HUES6 (cell line): ENCODE data around the gene KRT80.
A peak's percentile ranks its signal among the peaks of the same experiment; 100 is the strongest.

Source experiments
- H3K27ac ChIP-seq: 2 replicates; pipeline ENCODE4 v1.7.0; 2013; ENCODE audit warnings: low read depth, mild to moderate bottlenecking, low read length, inconsistent platforms
- H3K27me3 ChIP-seq: 2 replicates; pipeline ENCODE4 v1.6.1; 2013; ENCODE audit warnings: low read length; ENCODE audit not compliant: control insufficient read depth, insufficient read depth
- H3K36me3 ChIP-seq: 2 replicates; pipeline ENCODE4 v1.6.1; 2013; ENCODE audit warnings: low read length; ENCODE audit not compliant: control insufficient read depth, insufficient read depth
- H3K4me1 ChIP-seq: 2 replicates; pipeline ENCODE4 v1.6.1; 2013; ENCODE audit warnings: low read length; ENCODE audit not compliant: control insufficient read depth, insufficient read depth
- H3K4me3 ChIP-seq: 2 replicates; pipeline ENCODE4 v1.5.1; 2013; ENCODE audit warnings: low read depth, low read length
- H3K9ac ChIP-seq: one replicate; pipeline ENCODE4 v1.6.1; 2013; ENCODE audit warnings: mild to moderate bottlenecking, low read length
- H3K9me3 ChIP-seq: 2 replicates; pipeline ENCODE4 v1.6.1; 2013; ENCODE audit warnings: low read depth, low read length; ENCODE audit not compliant: control insufficient read depth, insufficient read depth

The KRT80 gene

DNA sequence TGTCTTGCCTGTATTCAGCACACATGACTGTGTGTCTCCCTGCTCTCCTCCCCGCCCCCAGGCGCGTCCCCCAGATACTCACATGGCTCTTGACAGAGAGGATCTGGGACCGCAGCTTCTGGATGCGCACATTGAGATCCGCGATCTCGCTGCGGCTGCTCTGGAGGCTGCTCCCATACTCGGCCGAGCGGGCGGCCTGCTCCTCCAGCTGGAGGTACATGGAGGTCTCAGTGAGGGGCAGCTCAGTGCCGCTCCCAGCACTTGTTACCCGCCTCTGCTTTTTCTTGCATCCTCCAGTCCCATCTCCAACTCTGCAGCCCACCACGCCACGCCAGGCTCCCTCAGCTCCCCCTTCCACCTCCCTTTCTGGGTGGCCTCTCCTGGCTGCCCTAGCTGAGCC, 18.9 kb downstream of the KRT80 start:
- no peak overlapping the region for H3K4me3 ChIP-seq
- H3K4me1 ChIP-seq = peaks cover 14% of the 10 kb centered on the region
- no peak overlapping the region for H3K27ac ChIP-seq
- H3K36me3 ChIP-seq = no peaks in the 10 kb centered on the region
- no peaks in the 10 kb centered on the region for H3K9me3 ChIP-seq
- H3K27me3 ChIP-seq = no peaks in the 10 kb centered on the region
- H3K9ac ChIP-seq = no peak overlapping the region

DNA sequence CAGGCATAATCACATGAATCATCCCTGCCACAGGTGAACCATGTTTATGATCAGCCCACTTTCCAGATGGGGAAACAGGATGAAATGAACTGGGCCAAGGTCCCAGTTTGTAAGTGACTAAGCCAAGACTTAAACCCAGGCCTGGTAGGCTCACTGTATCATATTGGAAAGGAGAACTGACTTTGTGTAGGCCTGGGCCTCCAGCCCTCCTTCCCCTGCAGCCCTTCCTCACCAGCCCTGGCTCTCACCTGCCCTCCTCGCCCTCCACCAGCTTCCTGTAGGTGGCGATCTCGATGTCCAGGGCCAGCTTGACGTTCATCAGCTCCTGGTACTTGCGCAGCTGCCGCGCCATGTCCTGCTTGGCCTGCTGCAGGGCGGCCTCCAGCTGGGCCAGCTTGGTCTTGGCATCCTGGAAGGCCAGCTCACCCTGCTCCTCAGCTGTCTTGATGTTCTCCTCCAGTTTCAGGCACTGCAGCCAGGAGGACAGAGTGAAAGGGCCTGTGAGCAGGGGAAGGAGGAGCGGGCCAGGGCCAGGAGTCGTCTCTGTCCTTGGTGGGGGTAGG, 19.8 kb downstream of the KRT80 start:
- no peaks in the 10 kb centered on the region for H3K9me3 ChIP-seq
- H3K27me3 ChIP-seq = no peaks in the 10 kb centered on the region
- H3K27ac ChIP-seq = no peak overlapping the region
- no peak overlapping the region for H3K9ac ChIP-seq
- H3K4me3 ChIP-seq = no peak overlapping the region
- H3K36me3 ChIP-seq = no peaks in the 10 kb centered on the region
- peaks cover 14% of the 10 kb centered on the region for H3K4me1 ChIP-seq

DNA sequence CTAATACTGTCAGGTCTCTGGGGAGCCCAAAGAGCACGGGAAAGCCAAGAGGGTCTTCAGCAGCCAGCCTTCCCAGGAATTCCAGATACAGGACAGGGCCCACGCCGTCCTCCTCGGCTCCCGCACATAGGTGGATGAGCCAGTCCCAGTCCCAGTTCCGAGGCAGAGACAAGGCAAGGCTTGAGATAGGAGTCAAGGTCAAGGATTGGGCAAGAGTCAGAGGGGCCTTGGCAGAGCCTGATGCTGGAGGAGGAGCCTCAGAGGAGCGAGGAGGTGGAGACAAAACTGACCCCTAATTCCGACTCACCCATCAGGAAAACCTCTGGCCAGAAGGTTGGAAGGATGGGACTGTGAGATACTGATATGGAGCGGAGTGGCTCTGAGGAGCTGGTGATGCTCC, 21.0 kb downstream of the KRT80 start:
- Histone ChIP-seq H3K9ac (no peak overlapping the region), H3K4me1 (peaks cover 13% of the 10 kb centered on the region), H3K9me3 (no peaks in the 10 kb centered on the region), H3K27me3 (no peaks in the 10 kb centered on the region), H3K27ac (no peak overlapping the region), H3K36me3 (no peaks in the 10 kb centered on the region), H3K4me3 (no peak overlapping the region)

DNA sequence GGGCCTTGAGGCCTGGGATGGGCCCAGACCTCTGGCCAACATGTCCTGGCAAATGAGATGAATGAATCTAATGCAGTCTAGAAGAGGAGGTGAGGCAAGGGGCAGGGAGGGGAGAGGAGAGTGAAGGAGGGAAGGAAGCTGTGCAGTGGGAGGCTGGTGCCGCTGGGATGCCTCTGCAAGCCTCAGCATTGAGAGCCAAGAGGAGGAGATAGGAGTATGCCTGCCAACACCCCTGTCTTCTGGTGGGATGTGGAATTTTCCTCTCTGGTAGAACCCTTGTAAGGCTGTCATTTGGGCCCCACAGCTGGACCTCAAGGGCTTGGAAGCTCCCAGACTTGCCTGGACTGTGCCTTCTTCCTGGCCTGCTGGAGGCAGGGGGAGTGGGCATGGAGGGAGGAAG, 21.9 kb downstream of the KRT80 start:
- Histone ChIP-seq H3K27ac (no peak overlapping the region), H3K9ac (no peak overlapping the region), H3K4me3 (no peak overlapping the region), H3K4me1 (peaks cover 15% of the 10 kb centered on the region), H3K9me3 (no peaks in the 10 kb centered on the region), H3K27me3 (no peaks in the 10 kb centered on the region), H3K36me3 (no peaks in the 10 kb centered on the region)

DNA sequence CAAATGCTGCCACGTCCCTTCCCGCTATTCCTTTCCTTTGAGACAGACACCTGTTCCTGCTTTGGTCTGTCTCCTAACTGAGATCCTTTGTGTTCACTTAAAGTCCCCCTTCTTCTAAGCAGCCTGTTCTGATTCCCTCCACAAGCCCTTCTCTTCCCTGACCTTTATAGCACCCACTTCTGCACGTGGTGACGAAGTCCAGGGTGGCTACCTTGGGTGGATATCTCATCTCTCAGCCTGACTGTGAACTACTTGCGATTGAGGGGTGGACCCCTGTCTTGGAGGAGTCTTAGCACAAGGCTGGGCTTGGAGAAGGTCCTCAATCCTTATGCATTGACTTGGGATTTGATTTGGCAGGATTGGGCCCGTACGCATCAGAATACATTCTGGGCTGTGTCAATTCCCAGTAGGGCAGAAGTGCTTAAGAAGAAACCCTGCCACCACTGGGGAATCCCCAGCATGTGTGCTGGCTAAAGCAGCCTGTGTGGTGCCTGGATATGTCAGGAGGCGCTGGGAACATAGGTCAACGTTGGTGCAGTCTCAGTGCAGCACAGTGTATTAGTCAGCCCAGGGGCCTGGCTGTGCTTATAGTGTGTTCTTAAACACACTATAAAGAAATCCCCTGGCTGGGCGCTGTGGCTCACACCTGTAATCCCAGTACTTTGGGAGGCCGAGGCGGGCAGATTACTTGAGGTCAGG, 23.6 kb downstream of the KRT80 start:
- no peaks in the 10 kb centered on the region for H3K9me3 ChIP-seq
- H3K4me1 ChIP-seq = peaks cover 24% of the 10 kb centered on the region
- H3K27me3 ChIP-seq = no peaks in the 10 kb centered on the region
- no peak overlapping the region for H3K27ac ChIP-seq
- no peak overlapping the region for H3K9ac ChIP-seq
- no peaks in the 10 kb centered on the region for H3K36me3 ChIP-seq
- no peak overlapping the region for H3K4me3 ChIP-seq

DNA sequence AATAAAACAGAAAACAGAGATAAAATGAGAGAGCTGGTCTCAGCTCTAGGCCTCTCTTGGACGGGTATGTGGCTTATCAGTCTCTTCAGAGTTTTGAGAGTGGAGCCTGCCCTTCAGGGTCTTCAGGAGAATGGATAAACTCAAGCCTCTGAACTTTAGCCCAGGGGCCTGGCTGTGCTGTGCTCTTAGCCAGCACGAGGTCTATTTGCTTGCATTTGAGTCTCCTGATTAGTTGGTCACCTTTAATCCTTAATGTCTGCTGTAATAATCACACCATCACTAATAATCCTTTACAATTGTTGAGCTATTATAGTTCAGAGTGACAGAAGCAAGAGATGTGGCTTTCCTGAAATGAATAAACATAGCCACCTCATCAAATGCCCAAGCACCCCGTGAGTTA, 24.3 kb downstream of the KRT80 start:
- Histone ChIP-seq H3K27me3 (no peaks in the 10 kb centered on the region), H3K4me3 (no peak overlapping the region), H3K9ac (no peak overlapping the region), H3K27ac (no peak overlapping the region), H3K4me1 (peaks cover 30% of the 10 kb centered on the region), H3K36me3 (no peaks in the 10 kb centered on the region), H3K9me3 (no peaks in the 10 kb centered on the region)

DNA sequence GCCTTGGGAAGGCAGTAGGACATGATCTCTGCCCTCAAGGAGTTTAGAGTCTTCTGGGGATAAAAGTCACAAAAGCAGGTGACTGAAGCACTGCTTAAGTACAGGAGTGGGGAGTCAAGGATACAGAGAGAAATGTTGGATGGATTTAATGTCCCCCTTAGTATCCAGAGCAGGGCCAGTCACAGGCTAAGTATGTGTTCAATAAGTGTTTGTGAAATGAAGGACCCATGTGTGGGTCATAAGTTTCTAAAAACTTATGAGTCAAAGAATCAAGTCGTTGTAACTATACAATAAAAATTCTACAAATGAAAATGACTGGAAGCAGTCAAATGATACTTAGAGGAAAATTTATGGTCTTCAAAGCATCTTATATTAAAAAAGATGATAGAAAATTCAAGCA, 25.1 kb downstream of the KRT80 start:
- no peaks in the 10 kb centered on the region for H3K27me3 ChIP-seq
- H3K4me1 ChIP-seq = peaks cover 25% of the 10 kb centered on the region
- H3K27ac ChIP-seq = no peak overlapping the region
- H3K36me3 ChIP-seq = no peaks in the 10 kb centered on the region
- H3K9ac ChIP-seq = no peak overlapping the region
- no peak overlapping the region for H3K4me3 ChIP-seq
- no peaks in the 10 kb centered on the region for H3K9me3 ChIP-seq

DNA sequence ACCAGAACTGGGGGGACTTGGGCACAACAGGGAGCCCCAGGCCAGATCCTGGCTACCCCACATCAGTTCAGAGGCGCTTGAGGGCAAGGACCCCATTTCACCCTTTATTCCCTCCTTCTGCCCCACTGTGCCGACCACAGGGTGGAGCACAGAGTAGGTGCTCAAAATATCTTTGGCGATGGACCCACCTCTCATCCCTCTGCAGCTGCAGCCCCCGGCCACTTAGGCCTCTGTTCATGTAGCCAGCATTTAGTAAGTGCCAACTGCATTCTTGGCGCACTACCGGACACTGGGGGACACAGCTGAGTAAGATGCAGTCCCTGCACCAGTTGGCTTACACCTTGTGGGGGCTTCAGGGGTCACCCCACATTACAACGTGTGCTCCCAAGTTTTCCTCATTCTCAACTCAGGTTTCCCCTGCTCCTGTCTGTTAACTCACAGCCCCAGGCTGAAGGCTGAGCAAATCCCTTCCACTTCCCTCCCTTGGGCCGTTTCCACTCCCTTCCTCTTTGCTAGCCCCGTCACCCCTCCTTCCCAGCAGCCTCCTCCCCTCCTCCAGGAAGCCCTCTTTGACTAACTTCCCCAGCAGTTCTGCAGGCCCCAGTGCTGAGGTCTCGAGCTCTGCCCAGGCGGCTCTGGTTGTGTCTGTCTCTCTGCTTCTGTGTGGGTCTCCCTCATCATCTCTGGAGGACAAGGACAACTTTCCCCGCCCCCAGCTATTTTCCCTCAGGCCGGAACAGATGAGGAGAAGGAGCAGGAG, 26.5 kb downstream of the KRT80 start:
- no peaks in the 10 kb centered on the region for H3K27me3 ChIP-seq
- no peaks in the 10 kb centered on the region for H3K9me3 ChIP-seq
- H3K4me3 ChIP-seq = no peak overlapping the region
- no peak overlapping the region for H3K27ac ChIP-seq
- H3K9ac ChIP-seq = peak overlapping the region; percentile 39
- peaks cover 25% of the 10 kb centered on the region for H3K4me1 ChIP-seq
- H3K36me3 ChIP-seq = no peaks in the 10 kb centered on the region

DNA sequence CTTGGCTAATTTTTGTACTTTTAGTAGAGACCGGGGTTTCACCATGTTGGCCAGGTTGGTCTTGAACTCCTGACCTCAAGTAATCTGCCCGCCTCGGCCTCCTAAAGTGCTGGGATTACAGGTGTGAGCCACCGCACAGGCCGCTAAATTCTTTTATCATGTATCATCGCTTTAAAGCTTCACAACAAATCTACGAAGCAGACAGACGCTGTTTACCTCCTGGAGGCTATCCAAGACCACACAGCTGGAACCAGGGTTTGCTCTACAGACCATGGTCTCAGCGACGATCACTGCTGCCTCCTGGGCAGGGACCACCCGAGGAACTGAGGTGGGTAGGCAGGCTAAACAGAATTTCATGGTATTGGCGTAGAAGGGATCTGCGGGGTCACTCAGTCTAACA, 27.2 kb downstream of the KRT80 start:
- Histone ChIP-seq H3K27me3 (no peaks in the 10 kb centered on the region), H3K4me3 (no peak overlapping the region), H3K36me3 (no peaks in the 10 kb centered on the region), H3K9ac (peak overlapping the region; percentile 39), H3K27ac (no peak overlapping the region), H3K9me3 (no peaks in the 10 kb centered on the region), H3K4me1 (peaks cover 25% of the 10 kb centered on the region)

DNA sequence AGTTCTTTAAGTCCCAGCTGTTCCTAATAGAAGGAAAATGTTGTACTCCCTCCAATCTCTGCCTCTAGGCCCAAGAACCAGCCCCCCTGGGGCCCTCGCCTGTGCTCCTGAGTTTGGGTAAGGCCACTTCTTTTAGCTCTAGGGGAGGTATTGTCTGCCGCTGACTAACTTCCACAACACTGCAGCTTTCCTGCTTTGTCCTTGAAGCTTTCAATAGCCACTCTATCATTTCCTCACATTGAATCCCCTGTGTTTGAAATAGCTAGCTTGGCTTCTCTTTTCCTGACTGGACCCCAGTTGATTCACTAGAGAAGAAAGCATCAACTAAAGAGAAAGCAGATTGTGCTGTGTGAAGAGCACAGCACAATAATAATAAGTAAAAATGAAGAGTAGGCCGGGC, 28.8 kb downstream of the KRT80 start:
- Histone ChIP-seq H3K27me3 (no peaks in the 10 kb centered on the region), H3K27ac (no peak overlapping the region), H3K9me3 (no peaks in the 10 kb centered on the region), H3K36me3 (no peaks in the 10 kb centered on the region), H3K9ac (no peak overlapping the region), H3K4me3 (no peak overlapping the region), H3K4me1 (peaks cover 25% of the 10 kb centered on the region)

DNA sequence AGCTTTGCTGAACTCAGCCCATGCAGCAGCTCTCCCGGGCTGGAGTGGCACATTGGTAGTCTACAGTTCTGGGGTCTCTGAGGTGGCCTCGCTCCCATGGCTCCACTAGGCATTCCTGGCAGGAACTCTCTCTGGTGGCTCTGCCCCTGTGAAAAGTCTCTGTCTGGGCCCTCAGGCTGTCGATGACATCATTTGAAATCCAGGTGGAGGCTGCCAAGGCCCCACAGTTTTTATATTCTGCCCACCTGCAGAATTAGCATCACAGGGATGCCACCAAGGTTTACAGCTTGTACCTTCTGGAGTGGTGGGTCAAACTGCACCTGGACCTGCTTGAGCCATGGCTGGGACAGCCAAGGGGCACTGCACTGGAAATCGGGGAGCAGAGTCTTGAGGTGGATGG, 31.6 kb downstream of the KRT80 start:
- Histone ChIP-seq H3K27ac (no peak overlapping the region), H3K9me3 (no peaks in the 10 kb centered on the region), H3K27me3 (no peaks in the 10 kb centered on the region), H3K4me1 (peaks cover 18% of the 10 kb centered on the region), H3K4me3 (no peak overlapping the region), H3K36me3 (no peaks in the 10 kb centered on the region), H3K9ac (no peak overlapping the region)
